SK-N-SH (cell line): Measurements from ENCODE around the gene PDGFRB. TPM values are rescaled to one million over a fixed set of nuclear protein-coding genes. Genes with fewer than 3 reads are reported as not detected.

Experiments
- CTCF ChIA-PET: fragments of 300-600, 350-600 bp; formaldehyde crosslinking; extraction: SDS; loops from one replicate; lab custom pipeline; 2021; lab: Yijun Ruan, JAX
- POLR2A ChIA-PET: fragments of 350-600 bp; sonication (Branson Sonifier 250); formaldehyde crosslinking; extraction: SDS; loops from one replicate; lab custom pipeline; 2020; ENCODE audit warnings: antibody characterized with exemption, inconsistent platforms; lab: Yijun Ruan, JAX
- DNase-seq: peaks from one replicate; pipeline ENCODE4 v3.0.0; 2012
- H2AFZ ChIP-seq: fragments of 200-600 bp; sonication (generic); 2 replicates; pipeline ENCODE4 v1.8.1; 2016; ENCODE audit warnings: antibody characterized with exemption, mild to moderate bottlenecking, low read depth
- H3F3A ChIP-seq: fragments of 200-600 bp; sonication (generic); replicated peaks from 2 replicates; pipeline ENCODE3; 2016; ENCODE audit warnings: antibody characterized with exemption, mild to moderate bottlenecking; ENCODE audit not compliant: insufficient read depth
- H3K27ac ChIP-seq, 2 experiments: fragments of 200-500 bp in 1 of 2; fragments of 200-600 bp in 1 of 2; sonication (Bioruptor generic) in 1 of 2; sonication (generic), shearing (Covaris generic) in 1 of 2; 2 replicates each; pipeline versions ENCODE4 v1.5.1 to v1.6.1; 2014 to 2016; ENCODE audit warnings: low read depth in 2 of 2, inconsistent platforms in 1 of 2, low read length in 1 of 2, mild to moderate bottlenecking in 1 of 2, mixed read lengths in 1 of 2
- H3K27me3 ChIP-seq: fragments of 200-600 bp; sonication (generic), shearing (Covaris generic); 2 replicates; pipeline ENCODE4 v1.6.1; 2016; ENCODE audit warnings: mixed run types; ENCODE audit not compliant: insufficient read depth
- H3K36me3 ChIP-seq, 2 experiments: fragments of 200-500 bp in 1 of 2; fragments of 200-600 bp in 1 of 2; sonication (Bioruptor generic) in 1 of 2; sonication (generic) in 1 of 2; replicated peaks in 1 of 2; 2 replicates each; pipeline versions ENCODE3 to v1.5.1; 2014 to 2016; ENCODE audit warnings: low read length in 1 of 2, mild to moderate bottlenecking in 1 of 2; ENCODE audit not compliant: insufficient read depth in 2 of 2, control insufficient read depth in 1 of 2
- H3K4me1 ChIP-seq, 2 experiments: fragments of 200-500 bp in 1 of 2; fragments of 200-600 bp in 1 of 2; sonication (Bioruptor generic) in 1 of 2; sonication (generic), shearing (Covaris generic) in 1 of 2; 2 replicates each; pipeline versions ENCODE4 v1.5.1 to v1.6.1; 2014 to 2016; ENCODE audit warnings: low read depth in 1 of 2, low read length in 1 of 2, mixed run types in 1 of 2; ENCODE audit not compliant: insufficient read depth in 2 of 2, control insufficient read depth in 1 of 2
- H3K4me2 ChIP-seq: fragments of 200-600 bp; sonication (generic), shearing (Covaris generic); 2 replicates; pipeline ENCODE4 v1.6.1; 2017; ENCODE audit warnings: mixed run types
- H3K4me3 ChIP-seq, 2 experiments: fragments of 200-500 bp in 1 of 2; fragments of 200-600 bp in 1 of 2; sonication (Bioruptor generic) in 1 of 2; sonication (generic), shearing (Covaris generic) in 1 of 2; 2 replicates each; pipeline versions ENCODE4 v1.5.1 to v1.8.1; 2014 to 2016; ENCODE audit warnings: low read depth in 2 of 2, inconsistent platforms in 1 of 2, low read length in 1 of 2, mild to moderate bottlenecking in 1 of 2, mixed read lengths in 1 of 2, moderate library complexity in 1 of 2
- H3K79me2 ChIP-seq: fragments of 200-600 bp; sonication (generic); 2 replicates; pipeline ENCODE4 v1.8.1; 2017; ENCODE audit warnings: mild to moderate bottlenecking; ENCODE audit not compliant: insufficient read depth
- H3K9ac ChIP-seq: fragments of 200-600 bp; sonication (generic); 2 replicates; pipeline ENCODE4 v1.6.1; 2017; ENCODE audit warnings: mixed run types
- H3K9me2 ChIP-seq: fragments of 200-600 bp; sonication (generic); 2 replicates; pipeline ENCODE4 v1.6.1; 2017; ENCODE audit warnings: mixed run types
- H3K9me3 ChIP-seq: fragments of 200-600 bp; sonication (generic); 2 replicates; pipeline ENCODE4 v1.6.1; 2017; ENCODE audit warnings: mixed run types, mild to moderate bottlenecking, moderate library complexity
- H4K20me1 ChIP-seq: fragments of 200-600 bp; sonication (generic); 2 replicates; pipeline ENCODE4 v1.6.1; 2017; ENCODE audit warnings: mild to moderate bottlenecking, mixed run types; ENCODE audit not compliant: insufficient read depth
- CHD2 ChIP-seq: fragments of 150-350 bp; IDR thresholded peaks from 2 replicates; pipeline ENCODE4 v1.6.1; 2018; ENCODE audit warnings: low read length; ENCODE audit not compliant: partially characterized antibody
- CTCF ChIP-seq: fragments of 200-600 bp; sonication (generic); IDR thresholded peaks from 2 replicates; pipeline ENCODE4 v1.6.1; 2017; ENCODE audit warnings: antibody characterized with exemption, mild to moderate bottlenecking, moderate library complexity
- ELF1 ChIP-seq: IDR thresholded peaks from 2 replicates; pipeline ENCODE4 v1.4.0; 2012
- EP300 ChIP-seq, 2 experiments: IDR thresholded peaks; 2 replicates each; pipeline versions ENCODE4 v1.4.0 to v1.6.1; 2012; ENCODE audit warnings: borderline replicate concordance in 1 of 2, low read depth in 1 of 2, low read length in 1 of 2
- FOSL2 ChIP-seq: IDR thresholded peaks from 2 replicates; pipeline ENCODE4 v1.4.0; 2012; ENCODE audit warnings: low read depth, mild to moderate bottlenecking, moderate library complexity, borderline replicate concordance
- FOXJ3 ChIP-seq: sonication (generic); formaldehyde crosslinking; IDR thresholded peaks from 2 replicates; pipeline ENCODE4 v1.5.1; 2020; ENCODE audit warnings: mild to moderate bottlenecking, missing genetic modification reagents
- GABPA ChIP-seq: IDR thresholded peaks from 2 replicates; pipeline ENCODE4 v1.4.0; 2012; ENCODE audit warnings: low read depth, mild to moderate bottlenecking
- GATA2 ChIP-seq: sonication (generic); formaldehyde crosslinking; IDR thresholded peaks from 2 replicates; pipeline ENCODE4 v1.5.0; 2020; ENCODE audit warnings: mild to moderate bottlenecking, missing genetic modification reagents
- IRF3 ChIP-seq: fragments of 150-350 bp; IDR thresholded peaks from 2 replicates; pipeline ENCODE4 v1.6.1; 2016; ENCODE audit warnings: mild to moderate bottlenecking, low read depth, low read length
- MEF2A ChIP-seq: IDR thresholded peaks from 2 replicates; pipeline ENCODE4 v1.4.0; 2012; ENCODE audit warnings: low read depth, borderline replicate concordance
- MXI1 ChIP-seq: IDR thresholded peaks from 2 replicates; pipeline ENCODE4 v1.6.1; 2012; ENCODE audit warnings: mild to moderate bottlenecking, low read depth, low read length, improper control_type of control experiment
- NFIC ChIP-seq: IDR thresholded peaks from 2 replicates; pipeline ENCODE4 v1.4.0; 2012; ENCODE audit warnings: borderline replicate concordance
- PBX3 ChIP-seq: IDR thresholded peaks from 2 replicates; pipeline ENCODE4; 2012
- RAD21 ChIP-seq: IDR thresholded peaks from 2 replicates; pipeline ENCODE4 v1.6.1; 2012; ENCODE audit warnings: mild to moderate bottlenecking, low read length
- RCOR1 ChIP-seq: fragments of 150-350 bp; IDR thresholded peaks from 2 replicates; pipeline ENCODE4 v1.6.1; 2017; ENCODE audit warnings: antibody characterized with exemption, low read length
- RFX5 ChIP-seq: IDR thresholded peaks from 2 replicates; pipeline ENCODE4 v1.6.1; 2012; ENCODE audit warnings: mild to moderate bottlenecking, improper control_type of control experiment, low read length
- RXRA ChIP-seq: IDR thresholded peaks from 2 replicates; pipeline ENCODE4 v1.4.0; 2012; ENCODE audit warnings: low read depth, mild to moderate bottlenecking, borderline replicate concordance
- SIN3A ChIP-seq: IDR thresholded peaks from 2 replicates; pipeline ENCODE4 v1.6.1; 2012; ENCODE audit warnings: low read depth, mild to moderate bottlenecking, low read length, moderate library complexity, borderline replicate concordance
- SMC3 ChIP-seq: IDR thresholded peaks from 2 replicates; pipeline ENCODE4 v1.6.1; 2012; ENCODE audit warnings: low read depth, low read length, improper control_type of control experiment
- TEAD4 ChIP-seq: IDR thresholded peaks from 2 replicates; pipeline ENCODE4 v1.4.0; 2012; ENCODE audit warnings: mild to moderate bottlenecking, borderline replicate concordance; ENCODE audit not compliant: insufficient read depth
- USF2 ChIP-seq: fragments of 150-350 bp; IDR thresholded peaks from 2 replicates; pipeline ENCODE4 v1.6.1; 2017; ENCODE audit warnings: antibody characterized with exemption, low read length, low read depth, borderline replicate concordance
- YY1 ChIP-seq: IDR thresholded peaks from 2 replicates; pipeline ENCODE4 v1.4.0; 2012; ENCODE audit warnings: low read depth, mild to moderate bottlenecking
- WGBS: methylation state at CpG from one replicate; pipeline ENCODE4 v1.1.6; 2017; ENCODE audit warnings: low lambda C conversion rate; 5-methylcytosine and 5-hydroxymethylcytosine counted together
- polyA plus RNA-seq, 3 experiments: library from polyadenylated mRNA; depleted of rRNA; stranded (reverse); fragments of >200 nt; gene quantifications; 2 replicates each; pipeline ENCODE4 v1.2.3, GENCODE V29; 2012

PDGFRB gene
- polyA plus RNA-seq, 1 of the 3 experiments (the other 2 are of a cell fraction) = 32.1 TPM

GRCh38 chr5:150124596-150124995 is 31.0 kb downstream of the PDGFRB start (continued):
- TF ChIP-seq EP300 (IDR thresholded peaks at IDR 0.05; ENCODE audit: borderline replicate concordance in 1 of 2, low read depth in 1 of 2, low read length in 1 of 2) = no peak
- no peak for TF ChIP-seq RXRA

- DNase-seq = no peak
- no peak overlapping the region for H3K4me2 ChIP-seq
- H3K9me3 ChIP-seq = no peaks in the 10 kb centered on the region
- POLR2A ChIA-PET = no interaction called here
- H2AFZ ChIP-seq = no peak overlapping the region
- no peak overlapping the region for H3K27ac ChIP-seq
- H3K9ac ChIP-seq = no peak overlapping the region
- WGBS = 90% methylated on average over 6 of the region's 11 CpGs
- no peaks in the 10 kb centered on the region for H3F3A ChIP-seq
- peaks cover 27 to 84% of the 10 kb centered on the region in 2 experiments for H3K36me3 ChIP-seq
- H3K4me1 ChIP-seq = no peaks in the 10 kb centered on the region
- TF ChIP-seq RFX5 (no peak), ELF1 (no peak), PBX3 (no peak), YY1 (no peak), GATA2 (CRISPR knock-in tag) (no peak), IRF3 (no peak), RAD21 (no peak), TEAD4 (no peak), MXI1 (no peak), CHD2 (no peak), SMC3 (no peak), FOSL2 (no peak), CTCF (no peak), RCOR1 (no peak), NFIC (no peak), FOXJ3 (no peak), SIN3A (no peak), GABPA (no peak), MEF2A (no peak), USF2 (no peak)
- no peak overlapping the region for H3K4me3 ChIP-seq
- no peaks in the 10 kb centered on the region for H3K79me2 ChIP-seq
- no peaks in the 10 kb centered on the region for H3K27me3 ChIP-seq
- CTCF ChIA-PET = interaction anchor here (0.8 to 12.5 kb wide), 5 partner anchors 11 to 92 kb away, joined by 3 to 173 read pairs (median 3); no protein-coding TSS in a partner anchor
- no peaks in the 10 kb centered on the region for H3K9me2 ChIP-seq
- H4K20me1 ChIP-seq = no peaks in the 10 kb centered on the region
Observed at GRCh38 chr5:150124111-150124557, 31.5 kb downstream of the PDGFRB start.
